COR-L47 (cell line): Measurements from ENCODE around the gene ARHGEF5.
"Not testable (repeated sequence)": the region's sequence is repeated elsewhere in the genome, so short reads cannot be mapped to it uniquely, and the experiment has no call there.

Experiments
- DNase-seq: peaks from one replicate; lab custom pipeline; 2025; lab: John Stamatoyannopoulos, UW

The ARHGEF5 gene

DNA sequence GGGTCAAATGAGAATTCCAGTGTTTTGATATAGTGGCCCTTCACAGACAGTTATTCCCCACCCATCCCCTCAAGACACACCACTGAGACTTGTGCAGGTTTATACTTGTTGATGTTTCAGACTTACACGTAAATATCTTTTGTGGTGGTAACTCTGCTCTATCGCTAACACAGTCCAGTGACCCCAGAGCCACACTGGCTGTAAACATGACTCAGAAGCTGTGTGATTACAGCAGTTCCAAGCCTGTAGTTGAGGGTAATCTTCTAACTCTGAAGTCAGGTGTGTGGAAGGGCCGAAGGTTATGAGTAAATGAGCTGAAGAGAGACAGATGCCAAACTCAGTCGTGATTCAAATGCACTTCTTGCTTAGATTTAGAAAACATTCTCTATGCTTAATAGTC, 28.9 kb downstream of the ARHGEF5 start:
- DNase-seq: no peak

- no peak for DNase-seq
These were observed 29.5 kb downstream of the ARHGEF5 start for GRCh38 chr7:144384555-144385245.

DNA sequence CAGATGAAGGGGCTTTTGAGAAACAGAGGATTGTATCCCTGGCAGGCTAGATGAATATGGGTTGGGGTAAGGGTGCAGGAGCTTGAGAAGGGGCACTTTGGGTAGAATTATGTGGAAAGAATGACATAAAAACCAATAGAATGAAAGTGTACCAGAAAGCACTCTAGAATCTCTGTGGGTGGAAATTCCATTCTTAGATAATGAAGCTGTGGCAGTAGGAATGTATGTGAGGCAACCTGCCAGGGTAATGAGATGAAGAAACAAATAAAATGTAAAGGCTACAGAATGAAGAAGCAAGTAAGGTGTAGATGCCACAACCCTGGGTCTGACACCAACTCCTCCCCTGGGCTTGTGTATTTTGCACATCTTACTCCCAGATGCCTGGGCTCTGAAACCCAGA, 31.5 kb downstream of the ARHGEF5 start:
- no peak for DNase-seq

DNA sequence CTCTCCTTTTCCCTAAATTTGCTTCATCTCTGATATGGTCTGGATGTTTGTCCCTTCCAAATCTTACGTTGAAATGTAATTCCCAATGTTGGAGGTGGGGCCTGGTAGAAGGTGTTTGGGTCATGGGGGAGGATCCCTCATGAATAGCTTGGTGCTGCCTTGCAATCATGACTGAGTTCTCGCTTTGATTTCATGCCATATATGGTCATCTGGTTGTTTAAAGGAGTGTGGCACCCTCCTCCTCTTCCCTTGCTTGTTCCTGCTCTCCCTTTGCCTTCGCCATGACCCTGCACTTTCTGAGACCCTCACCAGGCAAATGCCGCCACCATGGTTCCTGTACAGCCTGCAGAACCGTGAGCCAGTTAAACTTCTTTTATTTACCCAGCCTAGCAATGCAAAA, 33.7 kb downstream of the ARHGEF5 start:
- no peak for DNase-seq

DNA sequence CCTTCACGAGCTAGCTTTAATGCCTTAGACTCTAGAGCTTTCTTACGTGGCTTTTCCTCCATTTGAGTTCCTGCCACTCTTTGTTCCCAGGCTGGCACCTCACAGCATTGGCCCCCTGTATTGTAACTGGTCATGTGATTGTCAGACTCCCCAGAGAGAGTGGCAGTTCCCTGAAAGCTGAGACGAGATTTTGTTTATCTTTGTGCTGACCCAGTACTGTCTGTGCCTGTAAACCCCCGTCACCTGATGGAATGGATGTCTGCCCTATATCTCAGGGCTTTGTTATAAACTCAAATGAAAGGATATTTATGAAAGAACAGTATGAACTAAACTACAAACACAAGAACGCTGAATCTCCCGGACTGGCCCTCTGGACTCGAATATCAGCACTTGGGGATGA, 35.3 kb downstream of the ARHGEF5 start:
- no peak for DNase-seq

GRCh38 chr7:144391014-144391413, 35.8 kb downstream of the ARHGEF5 start:
- no peak for DNase-seq

DNA sequence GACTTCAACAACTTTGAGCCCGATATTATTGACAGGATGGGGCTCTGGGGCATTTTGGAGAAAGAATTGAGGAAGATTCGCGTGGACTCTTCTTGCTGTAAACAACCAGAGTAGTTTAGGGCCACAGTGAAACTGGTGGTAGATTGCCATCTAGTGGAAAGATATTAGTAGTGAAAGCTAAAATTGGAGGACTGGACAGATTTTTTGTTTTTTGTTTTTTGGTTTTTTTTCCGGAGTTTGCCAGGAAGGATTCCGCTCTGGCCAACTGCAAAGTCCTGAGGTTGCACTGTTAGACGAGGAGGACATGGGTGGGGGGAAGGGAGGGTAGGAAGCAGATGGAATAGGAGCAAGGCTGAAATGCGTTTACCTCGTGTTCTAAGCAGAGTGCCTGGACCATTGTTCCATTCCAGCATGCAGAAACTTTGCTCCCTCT, 36.6 kb downstream of the ARHGEF5 start:
- peak; percentile 9 for DNase-seq

GRCh38 chr7:144397086-144397485, 41.9 kb downstream of the ARHGEF5 start:
- DNase-seq: no peak

- DNase-seq: no peak
These were observed 43.1 kb downstream of the ARHGEF5 start for GRCh38 chr7:144398291-144398690.

GRCh38 chr7:144398911-144399310, 43.7 kb downstream of the ARHGEF5 start:
- no peak for DNase-seq

DNA sequence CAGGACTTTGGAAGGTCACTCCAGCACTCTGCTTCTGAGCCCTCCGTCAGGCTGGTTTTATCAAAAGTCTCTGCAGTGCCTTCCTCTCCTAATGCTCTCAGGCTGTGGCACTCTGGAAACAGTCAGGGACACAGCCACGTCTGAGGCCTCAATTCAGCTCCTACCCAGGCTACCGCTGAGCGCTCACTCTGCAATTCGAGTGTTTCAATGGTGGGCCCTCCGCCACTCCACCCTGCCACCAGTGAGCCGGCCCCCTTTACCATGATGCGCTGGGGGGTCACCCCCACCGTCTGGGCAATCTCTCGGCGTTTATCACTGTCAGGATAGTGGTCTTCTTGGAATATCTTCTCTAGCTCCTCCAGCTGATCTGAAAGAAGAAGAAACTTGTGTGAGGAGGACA, 44.7 kb downstream of the ARHGEF5 start:
- DNase-seq: no peak

- no peak for DNase-seq
These were observed 46.3 kb downstream of the ARHGEF5 start for GRCh38 chr7:144401490-144401889.

DNA sequence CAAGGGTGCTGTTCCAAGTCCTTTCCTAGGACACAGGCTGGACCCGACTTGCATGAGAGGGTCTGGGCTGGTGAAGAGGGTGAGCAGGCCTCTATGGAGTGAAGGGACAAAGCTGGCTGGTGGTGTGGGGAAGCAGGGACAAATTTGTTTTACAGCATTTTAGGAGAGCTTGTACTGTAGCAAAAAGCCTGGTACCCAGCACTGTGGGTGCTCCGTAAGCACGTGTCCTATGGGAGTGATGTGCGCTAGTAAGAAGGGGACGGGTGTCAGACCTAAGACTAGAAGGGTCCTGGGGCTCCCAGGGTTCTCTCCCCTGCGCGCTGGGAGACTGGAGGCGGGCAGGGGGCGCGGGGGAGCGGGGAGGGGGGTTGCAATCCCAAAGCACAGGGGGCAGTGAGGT, 47.9 kb downstream of the ARHGEF5 start:
- DNase-seq: no peak

- no peak for DNase-seq
These were observed 48.5 kb downstream of the ARHGEF5 start, which contains the start of gene NOBOX for GRCh38 chr7:144403649-144404061. TSS of gene NOBOX (minus strand) at chr7:144403693.

DNA sequence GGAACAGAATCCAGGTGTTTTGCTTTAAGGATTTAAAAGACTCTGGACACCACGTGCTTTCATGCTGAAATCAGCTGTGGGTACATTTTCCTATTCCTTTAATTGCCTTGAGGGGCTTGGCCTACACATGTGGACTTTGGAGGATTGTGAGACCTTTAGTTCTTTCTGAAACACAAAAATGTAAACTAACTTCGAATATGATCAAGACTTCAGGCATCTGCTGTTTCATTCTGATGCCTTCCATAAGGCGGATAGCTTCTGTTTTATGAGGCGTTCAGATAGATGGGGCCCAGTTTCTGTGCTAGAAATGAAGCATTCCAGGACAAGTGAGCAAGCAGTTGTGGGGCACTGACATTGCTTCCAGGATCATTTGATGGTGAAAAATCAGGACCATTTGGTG, 49.7 kb downstream of the ARHGEF5 start:
- DNase-seq: no peak

- no peak for DNase-seq
These were observed 52.2 kb downstream of the ARHGEF5 start for GRCh38 chr7:144407266-144407931.

GRCh38 chr7:144408121-144408520, 52.9 kb downstream of the ARHGEF5 start:
- DNase-seq: no peak

GRCh38 chr7:144410441-144410840, 55.2 kb downstream of the ARHGEF5 start:
- no peak for DNase-seq

GRCh38 chr7:144414815-144415214, 59.6 kb downstream of the ARHGEF5 start:
- DNase-seq: no peak

- DNase-seq: no peak
These were observed 60.7 kb downstream of the ARHGEF5 start for GRCh38 chr7:144415858-144416257.

DNA sequence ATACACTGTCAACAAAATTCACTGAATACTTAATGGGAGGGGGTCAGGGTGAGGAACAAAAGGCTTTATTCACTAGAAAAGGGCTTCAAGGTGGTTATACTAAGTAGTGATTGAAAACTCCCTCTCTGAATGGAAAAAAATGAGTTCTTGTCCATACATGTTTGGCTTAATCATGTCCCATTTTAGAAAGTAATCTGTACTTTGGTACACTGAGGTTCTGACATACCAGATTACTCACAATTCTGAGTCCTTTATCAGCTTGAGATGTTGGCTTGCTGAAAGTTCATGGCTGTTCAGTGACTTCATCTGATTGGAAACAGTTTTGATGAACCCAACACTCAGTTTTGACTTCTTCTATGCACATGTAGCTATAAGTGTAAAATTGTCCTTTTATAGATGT, 61.1 kb downstream of the ARHGEF5 start:
- no peak for DNase-seq

DNA sequence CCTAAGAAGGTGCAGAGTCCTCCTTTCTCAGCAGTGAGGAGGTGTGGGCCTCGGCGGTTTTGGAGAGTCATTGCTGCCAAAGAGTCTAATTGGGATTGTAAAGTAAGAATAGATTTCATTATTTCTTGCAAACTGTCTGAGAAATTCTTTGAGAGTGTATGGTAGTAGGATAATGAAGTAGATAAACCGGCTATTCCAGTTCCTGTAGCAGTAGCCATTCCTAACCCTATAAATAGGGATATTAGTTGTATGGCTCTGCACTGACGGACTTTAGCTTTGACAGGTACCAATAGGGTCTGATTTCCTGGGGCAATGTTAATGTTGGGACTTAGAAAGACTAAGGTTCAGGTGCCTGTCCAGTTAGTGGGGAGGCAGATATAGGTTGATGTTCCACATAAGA, 63.7 kb downstream of the ARHGEF5 start:
- DNase-seq: not testable (repeated sequence)

- not testable (repeated sequence) for DNase-seq
These were observed 72.3 kb downstream of the ARHGEF5 start for GRCh38 chr7:144427539-144427938.

DNA sequence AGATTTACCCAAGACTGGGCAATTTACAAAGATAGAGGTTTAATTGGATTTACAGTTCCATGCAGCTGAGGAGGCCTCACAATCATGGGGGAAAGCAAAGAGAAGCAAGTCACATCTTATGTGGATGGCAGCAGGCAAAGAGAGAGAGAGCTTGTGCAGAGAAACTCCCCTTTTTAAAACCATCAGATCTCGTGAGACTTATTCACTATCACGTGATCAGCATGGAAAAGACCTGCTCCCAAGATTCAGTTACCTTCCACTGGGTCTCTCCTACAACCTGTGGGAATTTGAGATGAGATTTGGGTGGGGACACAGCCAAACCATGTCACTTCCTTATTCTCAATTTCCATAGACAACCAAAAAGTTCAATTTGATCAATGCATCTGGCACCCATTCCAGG, 73.2 kb downstream of the ARHGEF5 start:
- no peak for DNase-seq
